OCI-LY3 (cell line): ENCODE results near the gene CCDC141.

Experiments used
- EZH2phosphoT487 ChIP-seq: fragments of 200-600 bp; shearing (Covaris generic); IDR thresholded peaks from 2 replicates; pipeline ENCODE4 v1.6.1; 2018; ENCODE audit warnings: antibody characterized with exemption, mixed run types, low read depth
- TF ChIP-seq, protein P1 (sequence below): fragments of 200-600, 300-600 bp; sonication (generic); IDR thresholded peaks from 2 replicates; pipeline ENCODE4 v1.5.1; 2014; ENCODE audit warnings: antibody characterized with exemption, low read length, low read depth

DNA sequence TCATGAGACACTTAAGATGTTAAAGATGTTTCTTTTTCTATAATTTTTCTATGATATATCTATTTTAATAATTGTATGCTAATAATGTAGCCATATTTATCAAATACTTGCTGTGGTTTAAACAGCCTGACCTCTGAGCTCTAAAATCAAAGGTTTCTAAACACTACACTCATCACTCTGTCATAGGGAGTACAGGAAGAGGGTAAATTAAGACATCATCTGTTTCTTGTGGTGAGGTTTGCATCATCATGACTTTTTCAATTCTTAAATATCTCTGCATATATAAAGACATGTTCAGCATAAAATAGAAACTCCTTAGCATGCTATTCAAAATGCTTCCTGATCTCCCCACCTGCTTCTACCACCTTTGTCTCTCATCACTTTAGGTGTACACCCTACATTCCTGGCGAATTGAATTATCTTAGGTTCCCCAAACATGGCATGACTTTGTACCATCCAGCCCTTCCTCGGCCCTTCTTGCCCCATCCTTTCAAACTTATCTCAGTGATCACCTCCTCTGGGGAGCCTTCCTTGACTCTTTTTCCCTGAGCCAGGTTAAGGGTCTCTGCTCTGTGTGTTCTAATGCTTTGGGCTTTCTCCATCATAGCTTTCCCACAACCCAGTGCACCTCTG, 137.4 kb downstream of the CCDC141 start:
- TF ChIP-seq, protein P1, sequence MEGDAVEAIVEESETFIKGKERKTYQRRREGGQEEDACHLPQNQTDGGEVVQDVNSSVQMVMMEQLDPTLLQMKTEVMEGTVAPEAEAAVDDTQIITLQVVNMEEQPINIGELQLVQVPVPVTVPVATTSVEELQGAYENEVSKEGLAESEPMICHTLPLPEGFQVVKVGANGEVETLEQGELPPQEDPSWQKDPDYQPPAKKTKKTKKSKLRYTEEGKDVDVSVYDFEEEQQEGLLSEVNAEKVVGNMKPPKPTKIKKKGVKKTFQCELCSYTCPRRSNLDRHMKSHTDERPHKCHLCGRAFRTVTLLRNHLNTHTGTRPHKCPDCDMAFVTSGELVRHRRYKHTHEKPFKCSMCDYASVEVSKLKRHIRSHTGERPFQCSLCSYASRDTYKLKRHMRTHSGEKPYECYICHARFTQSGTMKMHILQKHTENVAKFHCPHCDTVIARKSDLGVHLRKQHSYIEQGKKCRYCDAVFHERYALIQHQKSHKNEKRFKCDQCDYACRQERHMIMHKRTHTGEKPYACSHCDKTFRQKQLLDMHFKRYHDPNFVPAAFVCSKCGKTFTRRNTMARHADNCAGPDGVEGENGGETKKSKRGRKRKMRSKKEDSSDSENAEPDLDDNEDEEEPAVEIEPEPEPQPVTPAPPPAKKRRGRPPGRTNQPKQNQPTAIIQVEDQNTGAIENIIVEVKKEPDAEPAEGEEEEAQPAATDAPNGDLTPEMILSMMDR: no peak
- no peak for TF ChIP-seq EZH2phosphoT487
